B cell (primary cell): Measurements from ENCODE around the gene DLG2. TPM values are rescaled to one million over a fixed set of nuclear protein-coding genes. Genes with fewer than 3 reads are reported as not detected.

Source experiments
- ATAC-seq: fragments of 200-7000 bp; cut with Tn5 transposase; one replicate; pipeline ENCODE4 v1.10.0; 2021; ENCODE audit warnings: low read depth, mild to moderate bottlenecking, moderate number of reproducible peaks, moderate library complexity
- CTCF ChIA-PET: fragments of 350-600 bp; sonication (Branson Sonifier 250); formaldehyde crosslinking; loops from one replicate; lab custom pipeline; 2021; ENCODE audit warnings: antibody characterized with exemption, inconsistent platforms; lab: Charles Lee
- POLR2A ChIA-PET: fragments of 350-600 bp; sonication (Branson Sonifier 250); formaldehyde crosslinking; loops from one replicate; lab custom pipeline; 2021; ENCODE audit warnings: antibody characterized with exemption; lab: Charles Lee
- DNase-seq: peaks from one replicate; pipeline ENCODE4 v3.0.0; 2013
- H2AFZ ChIP-seq: 2 replicates; pipeline ENCODE4 v1.6.1; 2012; ENCODE audit warnings: mild to moderate bottlenecking, low read depth, low read length; ENCODE audit not compliant: insufficient read depth, poor library complexity, severe bottlenecking
- H3K27ac ChIP-seq, 2 donors: 1 replicate in 1 of 2; 2 replicates in 1 of 2; pipeline ENCODE4 v1.5.1; 2012 to 2013; ENCODE audit warnings: low read length in 2 of 2, mild to moderate bottlenecking in 2 of 2, moderate library complexity in 1 of 2
- H3K27me3 ChIP-seq, 4 experiments: fragments of 200-600 bp in 1 of 4; sonication (generic) in 1 of 4; replicated peaks in 1 of 4; 1 replicate in 2 of 4; 2 replicates in 2 of 4; pipeline versions ENCODE4 v1.6.1 to v1.7.0; 2013 to 2016; ENCODE audit warnings: low read length in 3 of 4, mild to moderate bottlenecking in 2 of 4, mixed read lengths in 1 of 4, moderate library complexity in 1 of 4; ENCODE audit not compliant: insufficient read depth in 4 of 4, control insufficient read depth in 3 of 4; ENCODE audit errors: control extremely low read depth in 1 of 4
- H3K36me3 ChIP-seq, 2 experiments: replicated peaks in 1 of 2; 1 replicate in 1 of 2; 2 replicates in 1 of 2; pipeline versions ENCODE4 v1.6.1 to v1.7.1; 2013; ENCODE audit warnings: low read length in 1 of 2; ENCODE audit not compliant: insufficient read depth in 2 of 2, control insufficient read depth in 1 of 2; ENCODE audit errors: control extremely low read depth in 1 of 2, extremely low read depth in 1 of 2
- H3K4me1 ChIP-seq, 2 donors: fragments of 200-600 bp in 1 of 2; sonication (generic) in 1 of 2; 1 replicate in 1 of 2; 2 replicates in 1 of 2; pipeline versions ENCODE4 v1.5.1 to v1.6.1; 2013 to 2017; ENCODE audit warnings: low read length in 2 of 2; ENCODE audit not compliant: control insufficient read depth in 2 of 2, insufficient read depth in 2 of 2
- H3K4me2 ChIP-seq: replicated peaks from 2 replicates; pipeline ENCODE3; 2012; ENCODE audit warnings: mild to moderate bottlenecking, low read depth, low read length; ENCODE audit not compliant: poor library complexity, severe bottlenecking
- H3K4me3 ChIP-seq, 5 experiments: fragments of 200-600 bp in 1 of 5; sonication (generic) in 1 of 5; 1 replicate in 3 of 5; 2 replicates in 2 of 5; pipeline versions ENCODE4 v1.5.1 to v1.7.0; 2011 to 2016; ENCODE audit warnings: low read length in 4 of 5, mild to moderate bottlenecking in 4 of 5, low read depth in 2 of 5, control low read depth in 1 of 5, moderate library complexity in 1 of 5; ENCODE audit not compliant: insufficient read depth in 1 of 5; ENCODE audit errors: control extremely low read depth in 1 of 5, extremely low read depth in 1 of 5
- H3K79me2 ChIP-seq: fragments of 200-600 bp; sonication (generic); one replicate; pipeline ENCODE4 v1.6.0; 2016; ENCODE audit warnings: low read length; ENCODE audit not compliant: control insufficient read depth, insufficient read depth
- H3K9ac ChIP-seq: fragments of 200-600 bp; sonication (generic); 2 replicates; pipeline ENCODE4 v1.6.1; 2017; ENCODE audit warnings: mild to moderate bottlenecking, low read length, moderate library complexity
- H3K9me3 ChIP-seq, 3 donors: one replicate each; pipeline versions ENCODE4 v1.6.1 to v1.7.1; 2013; ENCODE audit warnings: low read length in 2 of 3; ENCODE audit not compliant: control insufficient read depth in 2 of 3, insufficient read depth in 1 of 3; ENCODE audit errors: control extremely low read depth in 1 of 3
- H4K20me1 ChIP-seq: 2 replicates; pipeline ENCODE4 v1.6.0; 2012; ENCODE audit warnings: mild to moderate bottlenecking, low read length; ENCODE audit not compliant: insufficient read depth, control insufficient read depth, poor library complexity, severe bottlenecking
- H3K27ac Mint-ChIP-seq: one replicate; pipeline ENCODE4 v1.8.0; 2021; ENCODE audit warnings: mixed read lengths
- H3K27me3 Mint-ChIP-seq: one replicate; pipeline ENCODE4 v1.8.0; 2021; ENCODE audit warnings: mixed read lengths
- H3K4me1 Mint-ChIP-seq: one replicate; pipeline ENCODE4 v1.8.0; 2021; ENCODE audit warnings: mixed read lengths
- H3K4me3 Mint-ChIP-seq: one replicate; pipeline ENCODE4 v1.8.0; 2021; ENCODE audit warnings: mixed read lengths
- H3K9me3 Mint-ChIP-seq: one replicate; pipeline ENCODE4 v1.8.0; 2022; ENCODE audit warnings: mixed read lengths; ENCODE audit not compliant: insufficient read depth
- EZH2 ChIP-seq: IDR thresholded peaks from 2 replicates; pipeline ENCODE4 v1.6.1; 2012; ENCODE audit warnings: borderline replicate concordance, low read depth, mild to moderate bottlenecking, moderate library complexity, low read length; ENCODE audit not compliant: insufficient read depth, poor library complexity, severe bottlenecking
- WGBS: methylation state at CpG from one replicate; pipeline ENCODE4 v1.1.5; 2013; ENCODE audit warnings: missing lambda C conversion rate; ENCODE audit not compliant: insufficient coverage; 5-methylcytosine and 5-hydroxymethylcytosine counted together
- intact Hi-C: fragments of 100-400 bp; cut with micrococcal nuclease; formaldehyde crosslinking; loops from one replicate; pipeline ENCODE4 v1.10.0; 2022
- polyA plus RNA-seq: library from polyadenylated mRNA; depleted of rRNA; stranded (reverse); fragments of >200 nt; gene quantifications from 2 replicates; pipeline ENCODE4 v1.2.3, GENCODE V29; 2012
- total RNA-seq, 2 donors: library from RNA; stranded (reverse); fragments of 120-200 nt in 1 of 2; gene quantifications; 1 replicate in 1 of 2; 2 replicates in 1 of 2; pipeline versions ENCODE4 v1.2.3 to v1.2.4, GENCODE V29; 2013 to 2022
- TF ChIP-seq, protein P1 (sequence below): fragments of 200-600 bp; IDR thresholded peaks from one replicate; pipeline ENCODE4 v1.8.0; 2022; ENCODE audit warnings: antibody characterized with exemption, mild to moderate bottlenecking

The DLG2 gene
- total and polyA plus RNA-seq, 2 donors (not counting 1 experiment from before 2014, with no cell fraction given): 0.54 to 5.4 TPM

DNA sequence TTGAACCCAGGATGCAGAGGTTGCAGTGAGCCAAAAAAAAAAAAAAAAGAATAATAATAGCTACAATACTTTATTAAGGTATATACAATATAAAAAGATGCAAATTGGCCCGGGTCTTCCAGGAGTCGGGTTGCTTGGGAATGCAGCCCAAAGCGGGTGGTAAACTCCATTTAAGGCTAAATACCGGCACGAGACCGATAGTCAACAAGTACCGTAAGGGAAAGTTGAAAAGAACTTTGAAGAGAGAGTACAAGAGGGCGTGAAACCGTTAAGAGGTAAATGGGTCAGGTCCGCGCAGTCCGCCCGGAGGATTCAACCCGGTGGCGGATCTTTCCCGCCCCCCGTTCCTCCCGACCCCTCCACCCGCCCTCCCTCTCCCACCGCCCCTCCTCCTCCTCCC, 143.3 kb downstream of the DLG2 start:
- Histone ChIP-seq H2AFZ (no peak overlapping the region), H3K9ac (no peak overlapping the region), H3K79me2 (no peaks in the 10 kb centered on the region), H3K27me3 (no peaks in the 10 kb centered on the region), H3K27ac (no peak overlapping the region), H3K4me3 (no peak overlapping the region), H3K4me1 (no peaks in the 10 kb centered on the region), H3K4me2 (no peak overlapping the region), H3K36me3 (no peaks in the 10 kb centered on the region), H3K9me3 (peaks cover 1 to 41% (median 15%) of the 10 kb centered on the region in 3 donors), H4K20me1 (no peaks in the 10 kb centered on the region)
- intact Hi-C loops: no loop called here
- Mint-ChIP-seq H3K27me3 (no peaks in the 10 kb centered on the region), H3K4me1 (no peaks in the 10 kb centered on the region), H3K27ac (no peak overlapping the region), H3K4me3 (no peak overlapping the region), H3K9me3 (peaks cover 5% of the 10 kb centered on the region)
- ATAC-seq: no peak
- TF ChIP-seq, protein P1, sequence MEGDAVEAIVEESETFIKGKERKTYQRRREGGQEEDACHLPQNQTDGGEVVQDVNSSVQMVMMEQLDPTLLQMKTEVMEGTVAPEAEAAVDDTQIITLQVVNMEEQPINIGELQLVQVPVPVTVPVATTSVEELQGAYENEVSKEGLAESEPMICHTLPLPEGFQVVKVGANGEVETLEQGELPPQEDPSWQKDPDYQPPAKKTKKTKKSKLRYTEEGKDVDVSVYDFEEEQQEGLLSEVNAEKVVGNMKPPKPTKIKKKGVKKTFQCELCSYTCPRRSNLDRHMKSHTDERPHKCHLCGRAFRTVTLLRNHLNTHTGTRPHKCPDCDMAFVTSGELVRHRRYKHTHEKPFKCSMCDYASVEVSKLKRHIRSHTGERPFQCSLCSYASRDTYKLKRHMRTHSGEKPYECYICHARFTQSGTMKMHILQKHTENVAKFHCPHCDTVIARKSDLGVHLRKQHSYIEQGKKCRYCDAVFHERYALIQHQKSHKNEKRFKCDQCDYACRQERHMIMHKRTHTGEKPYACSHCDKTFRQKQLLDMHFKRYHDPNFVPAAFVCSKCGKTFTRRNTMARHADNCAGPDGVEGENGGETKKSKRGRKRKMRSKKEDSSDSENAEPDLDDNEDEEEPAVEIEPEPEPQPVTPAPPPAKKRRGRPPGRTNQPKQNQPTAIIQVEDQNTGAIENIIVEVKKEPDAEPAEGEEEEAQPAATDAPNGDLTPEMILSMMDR: no peak
- TF ChIP-seq EZH2: no peak
- ChIA-PET POLR2A (no interaction called here), CTCF (no interaction called here)
- DNase-seq: no peak
- 100% methylated on average over 5 of the region's 20 CpGs for WGBS

DNA sequence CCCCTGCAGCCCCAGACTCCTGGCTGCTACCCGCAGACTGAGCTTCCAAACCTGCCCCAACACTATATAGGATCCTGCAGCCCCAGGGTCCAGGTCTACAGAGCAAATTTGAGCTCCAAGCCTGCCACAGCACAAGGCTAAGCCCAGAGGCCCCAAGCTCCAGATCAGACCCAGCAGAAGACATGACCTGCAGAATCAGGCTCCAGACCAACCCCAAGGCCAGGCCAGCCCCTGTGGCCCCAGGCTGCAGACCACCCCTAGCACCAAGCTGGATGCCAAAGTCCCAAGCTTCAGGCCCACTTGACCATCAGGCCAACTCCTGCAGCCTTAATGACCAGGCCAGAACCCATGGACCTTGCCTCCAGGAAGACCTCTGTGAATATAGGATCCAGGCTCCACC, 145.3 kb downstream of the DLG2 start:
- Histone ChIP-seq H3K4me3 (no peak overlapping the region), H4K20me1 (no peaks in the 10 kb centered on the region), H3K4me1 (no peaks in the 10 kb centered on the region), H3K9ac (no peak overlapping the region), H3K36me3 (no peaks in the 10 kb centered on the region), H3K27ac (no peak overlapping the region), H3K4me2 (no peak overlapping the region), H3K27me3 (no peaks in the 10 kb centered on the region), H3K79me2 (no peaks in the 10 kb centered on the region), H2AFZ (no peak overlapping the region), H3K9me3 (peaks cover 1 to 36% (median 15%) of the 10 kb centered on the region in 3 donors)
- no peak for ATAC-seq
- TF ChIP-seq EZH2: no peak
- TF ChIP-seq, protein P1: no peak
- H3K4me1 Mint-ChIP-seq: no peaks in the 10 kb centered on the region
- no peaks in the 10 kb centered on the region for H3K27me3 Mint-ChIP-seq
- ChIA-PET CTCF (no interaction called here), POLR2A (no interaction called here)
- no peak overlapping the region for H3K4me3 Mint-ChIP-seq
- H3K9me3 Mint-ChIP-seq: no peaks in the 10 kb centered on the region
- H3K27ac Mint-ChIP-seq: no peak overlapping the region
- intact Hi-C loops: no loop called here
- WGBS: 100% methylated on average over 1 of the region's 1 CpG
- no peak for DNase-seq
